K562 (cell line): ENCODE measurements around the gene HPS4. TPM values are rescaled to one million over a fixed set of nuclear protein-coding genes. Genes with fewer than 3 reads are reported as not detected.

Experiments
- ATAC-seq: fragments of 200-7000 bp; cut with Tn5 transposase; 3 replicates; pipeline ENCODE4 v1.9.1; 2020; ENCODE audit warnings: moderate library complexity
- BruUV-seq: library from RNA; stranded (reverse); fragments of 400-500 nt; replicated peaks from 2 replicates; lab custom pipeline; 2021; lab: Mats Ljungman, UMichigan
- CTCF ChIA-PET: fragments of 300-600 bp; formaldehyde crosslinking; extraction: SDS; loops from one replicate; lab custom pipeline; 2021; ENCODE audit warnings: low intra/inter-chr PET ratio; lab: Yijun Ruan, JAX
- POLR2A ChIA-PET: fragments of 300-600, 350-650 bp; sonication (Branson Sonifier 250); formaldehyde crosslinking; extraction: SDS; loops from one replicate; lab custom pipeline; 2021; ENCODE audit warnings: antibody characterized with exemption, inconsistent platforms; lab: Yijun Ruan, JAX
- DNase-seq, 4 experiments: peaks; one replicate each; pipeline versions ENCODE4 v3.0.0 to v3.0.0-alpha.2; 2011 to 2018; ENCODE audit warnings: low spot score in 3 of 4, mixed read lengths in 3 of 4; ENCODE audit errors: extremely low read depth in 1 of 4
- FAIRE-seq: peaks from 2 replicates; lab custom pipeline; 2011; peaks lifted over from hg19 to GRCh38; lab: Jason Lieb, UNC
- H2AFZ ChIP-seq: 2 replicates; pipeline ENCODE4 v1.6.0; 2011; ENCODE audit warnings: low read depth, low read length, control low read depth, inconsistent platforms
- H3K27ac ChIP-seq: fragments of 200-600 bp; 3 replicates; pipeline ENCODE4 v1.8.0; 2011; ENCODE audit warnings: low read depth, mild to moderate bottlenecking, control low read depth, inconsistent platforms, low read length, moderate library complexity, mixed read lengths; ENCODE audit errors: extremely low read depth
- H3K27me3 ChIP-seq, 2 experiments: fragments of 300-600 bp in 1 of 2; 2 replicates in 1 of 2; 3 replicates in 1 of 2; pipeline versions ENCODE4 v1.6.0 to v1.8.0; 2011; ENCODE audit warnings: inconsistent platforms in 2 of 2, low read length in 2 of 2, mild to moderate bottlenecking in 1 of 2, mixed read lengths in 1 of 2, moderate library complexity in 1 of 2; ENCODE audit not compliant: control insufficient read depth in 2 of 2, insufficient read depth in 2 of 2
- H3K36me3 ChIP-seq: fragments of 300-600 bp; 3 replicates; pipeline ENCODE4 v1.8.0; 2011; ENCODE audit warnings: mild to moderate bottlenecking, low read length, inconsistent platforms; ENCODE audit not compliant: control insufficient read depth, insufficient read depth
- H3K4me1 ChIP-seq, 2 experiments: fragments of 200-600 bp in 1 of 2; replicated peaks in 1 of 2; 2 replicates in 1 of 2; 3 replicates in 1 of 2; pipeline versions ENCODE4 v1.5.1 to v1.8.0; 2011; ENCODE audit warnings: inconsistent platforms in 2 of 2, low read length in 2 of 2, mild to moderate bottlenecking in 1 of 2, mixed read lengths in 1 of 2, moderate library complexity in 1 of 2; ENCODE audit not compliant: control insufficient read depth in 2 of 2, insufficient read depth in 2 of 2
- H3K4me2 ChIP-seq: 2 replicates; pipeline ENCODE4 v1.6.1; 2011; ENCODE audit warnings: low read length, control low read depth, inconsistent platforms, mixed read lengths; ENCODE audit not compliant: insufficient read depth
- H3K4me3 ChIP-seq: fragments of 200-600 bp; sonication (generic), shearing (Covaris generic); 2 replicates; pipeline ENCODE4 v1.5.1; 2016; ENCODE audit warnings: control low read depth, inconsistent platforms
- H3K79me2 ChIP-seq: fragments of 200-600 bp; 3 replicates; pipeline ENCODE4 v1.8.0; 2011; ENCODE audit warnings: low read length, inconsistent platforms; ENCODE audit not compliant: control insufficient read depth, insufficient read depth
- H3K9ac ChIP-seq, 2 experiments: 2 replicates each; pipeline versions ENCODE4 v1.6.0 to v1.6.1; 2011; ENCODE audit warnings: low read depth in 2 of 2, low read length in 2 of 2, control low read depth in 1 of 2, inconsistent platforms in 1 of 2, mild to moderate bottlenecking in 1 of 2, mixed read lengths in 1 of 2; ENCODE audit not compliant: insufficient read depth in 1 of 2
- H3K9me1 ChIP-seq: one replicate; pipeline ENCODE4 v1.6.0; 2011; ENCODE audit warnings: inconsistent platforms, mild to moderate bottlenecking, low read length, moderate library complexity; ENCODE audit not compliant: control insufficient read depth, insufficient read depth
- H3K9me3 ChIP-seq: replicated peaks from 2 replicates; pipeline ENCODE4 v1.5.1; 2011; ENCODE audit warnings: low read depth, low read length, inconsistent platforms; ENCODE audit not compliant: control insufficient read depth, insufficient read depth
- H4K20me1 ChIP-seq: replicated peaks from 2 replicates; pipeline ENCODE4 v1.6.1; 2011; ENCODE audit warnings: low read length, inconsistent platforms, mixed read lengths; ENCODE audit not compliant: control insufficient read depth, insufficient read depth
- CEBPZ ChIP-seq: fragments of 150-350 bp; IDR thresholded peaks from 2 replicates; pipeline ENCODE4 v1.6.1; 2014; ENCODE audit warnings: low read depth, mild to moderate bottlenecking, low read length, borderline replicate concordance
- EHMT2 ChIP-seq: fragments of 450-650 bp; IDR thresholded peaks from 2 replicates; pipeline ENCODE4 v1.6.1; 2018; ENCODE audit warnings: antibody characterized with exemption
- MECOM ChIP-seq: fragments of 250-450 bp; sonication (Bioruptor Pico); IDR thresholded peaks from 2 replicates; pipeline ENCODE4 v1.8.0; 2022; ENCODE audit warnings: inconsistent platforms
- POLR3A ChIP-seq: IDR thresholded peaks from 2 replicates; pipeline ENCODE4 v1.6.1; 2011; ENCODE audit warnings: borderline replicate concordance, mild to moderate bottlenecking, moderate library complexity; ENCODE audit not compliant: insufficient read length, insufficient read depth; ENCODE audit errors: extremely low read depth
- SIN3A ChIP-seq, 2 experiments: fragments of 150-350 bp in 1 of 2; IDR thresholded peaks; 2 replicates each; pipeline ENCODE4 v1.6.1; 2011 to 2016; ENCODE audit warnings: borderline replicate concordance in 2 of 2, low read depth in 2 of 2, low read length in 2 of 2, mild to moderate bottlenecking in 2 of 2, moderate library complexity in 2 of 2; ENCODE audit not compliant: control insufficient read depth in 1 of 2
- ZNF436 ChIP-seq: fragments of 250-450, 450-650 bp; sonication (Bioruptor Pico); formaldehyde crosslinking; IDR thresholded peaks from 2 replicates; pipeline ENCODE4 v1.7.0; 2020; ENCODE audit warnings: mild to moderate bottlenecking
- WGBS: fragments of 100-300 bp; shearing (Covaris generic); methylation state at CpG from one replicate; pipeline ENCODE4 v1.1.6; 2016; ENCODE audit warnings: low coverage, mixed read lengths; ENCODE audit not compliant: insufficient coverage; ENCODE audit errors: missing lambda C conversion rate; 5-methylcytosine and 5-hydroxymethylcytosine counted together
- in situ Hi-C: fragments of 300-500 bp; cut with MboI; formaldehyde crosslinking; loops from 4 replicates; pipeline ENCODE4 v1.15.0; 2018; ENCODE audit warnings: inconsistent platforms, mixed read lengths
- intact Hi-C: fragments of 100-400 bp; cut with micrococcal nuclease; formaldehyde crosslinking; loops from 2 replicates; pipeline ENCODE4 v1.14.2; 2022
- polyA plus RNA-seq, 8 experiments: library from polyadenylated mRNA; depleted of rRNA in 4 of 8; stranded (reverse) in 5 of 8; unstranded in 3 of 8; fragments of >200 nt; fragmentation: Nextera tagmentation in 2 of 8; fragmentation: Illumina TruSeq in 1 of 8; extraction: Ambion mirVana in 2 of 8; extraction: Trizol in 1 of 8; gene quantifications; 2 replicates each; pipeline versions ENCODE4 v1.2.1 to v1.2.3, GENCODE V29; 2011 to 2014; ENCODE audit warnings: inconsistent platforms in 1 of 8, missing spikeins in 1 of 8
- total RNA-seq, 7 experiments: library from RNA; depleted of rRNA in 6 of 7; stranded (reverse); fragments of >200 nt in 6 of 7; fragmentation: Illumina TruSeq in 2 of 7; extraction: Trizol in 2 of 7; gene quantifications; 2 replicates each; pipeline versions ENCODE4 v1.2.1 to v1.2.3, GENCODE V29; 2011 to 2021; ENCODE audit warnings: low replicate concordance in 1 of 7

The HPS4 gene
- total and polyA plus RNA-seq, 9 of the 15 experiments (the other 6 are each of a cell fraction or from before 2014, with no cell fraction given), result 12.8 to 29.2 (median 25.3) TPM

GRCh38 chr22:26414347-26414746 is 69.2 kb downstream of the HPS4 start:
- H3K27me3 ChIP-seq, result 0 out of 5 replicates have a peak, but pooled peaks cover 2 to 4% of the 10 kb centered on the region in 2 experiments
- POLR2A ChIA-PET, result no interaction called here

More at GRCh38 chr22:26414347-26414746, 69.2 kb downstream of the HPS4 start:
- H4K20me1 ChIP-seq, result no peaks in the 10 kb centered on the region
- no peak overlapping the region for H3K27ac ChIP-seq
- no TSS peak for BruUV-seq
- no peak overlapping the region for H3K9ac ChIP-seq
- intact Hi-C loops, result no loop called here
- TF ChIP-seq CEBPZ (no peak), ZNF436 (CRISPR knock-in tag) (no peak), POLR3A (no peak), MECOM (CRISPR knock-in tag) (no peak), SIN3A (IDR thresholded peaks at IDR 0.05; ENCODE audit: borderline replicate concordance in 2 of 2, control insufficient read depth in 1 of 2, low read depth in 2 of 2, low read length in 2 of 2) (no peak), EHMT2 (no peak)
- no peak overlapping the region for H3K4me3 ChIP-seq
- WGBS, result 40% methylated on average over 4 of the region's 4 CpGs
- no peak for ATAC-seq
- H3K9me3 ChIP-seq, result no peaks in the 10 kb centered on the region
- no peak overlapping the region for H3K4me2 ChIP-seq
- FAIRE-seq, result no peak
- H3K4me1 ChIP-seq, result no peaks in the 10 kb centered on the region; a peak in 1 of 5 replicates
- no peaks in the 10 kb centered on the region for H3K9me1 ChIP-seq
- in situ Hi-C loops, result no loop called here
- no peaks in the 10 kb centered on the region for H3K36me3 ChIP-seq
- no peak overlapping the region for H2AFZ ChIP-seq
- CTCF ChIA-PET, result no interaction called here
- DNase-seq, result no peak
- H3K79me2 ChIP-seq, result no peaks in the 10 kb centered on the region
